Loucy (cell line): ENCODE results near the gene KLF9.

ENCODE experiments used
- CTCF ChIP-seq: fragments of 200-600 bp; sonication (generic); conservative IDR thresholded peaks from 2 replicates; pipeline ENCODE4 v1.5.1; 2014; ENCODE audit warnings: mild to moderate bottlenecking, antibody characterized with exemption, low read length
- EZH2phosphoT487 ChIP-seq: fragments of 200-600 bp; IDR thresholded peaks from 2 replicates; pipeline ENCODE4 v1.6.1; 2018; ENCODE audit warnings: antibody characterized with exemption, mild to moderate bottlenecking, moderate library complexity, borderline replicate concordance

GRCh38 chr9:70418822-70419555, 4.5 kb upstream of the KLF9 start:
- TF ChIP-seq CTCF = no peak
- no peak for TF ChIP-seq EZH2phosphoT487
